Measurements from ENCODE around the gene SHISAL1.
"Not testable (repeated sequence)": the region's sequence is repeated elsewhere in the genome, so short reads cannot be mapped to it uniquely, and the experiment has no call there.

The SHISAL1 gene

GRCh38 chr22:44304911-44305310 is 7.8 kb downstream of the SHISAL1 start:
- no peak overlapping the region for H2AFZ ChIP-seq (ENCODE audit: low read depth, low read length)
- TF ChIP-seq EZH2 (IDR thresholded peaks at IDR 0.05; ENCODE audit: borderline replicate concordance, low read depth, low read length, severe bottlenecking), result no peak
- TF ChIP-seq, protein P1, sequence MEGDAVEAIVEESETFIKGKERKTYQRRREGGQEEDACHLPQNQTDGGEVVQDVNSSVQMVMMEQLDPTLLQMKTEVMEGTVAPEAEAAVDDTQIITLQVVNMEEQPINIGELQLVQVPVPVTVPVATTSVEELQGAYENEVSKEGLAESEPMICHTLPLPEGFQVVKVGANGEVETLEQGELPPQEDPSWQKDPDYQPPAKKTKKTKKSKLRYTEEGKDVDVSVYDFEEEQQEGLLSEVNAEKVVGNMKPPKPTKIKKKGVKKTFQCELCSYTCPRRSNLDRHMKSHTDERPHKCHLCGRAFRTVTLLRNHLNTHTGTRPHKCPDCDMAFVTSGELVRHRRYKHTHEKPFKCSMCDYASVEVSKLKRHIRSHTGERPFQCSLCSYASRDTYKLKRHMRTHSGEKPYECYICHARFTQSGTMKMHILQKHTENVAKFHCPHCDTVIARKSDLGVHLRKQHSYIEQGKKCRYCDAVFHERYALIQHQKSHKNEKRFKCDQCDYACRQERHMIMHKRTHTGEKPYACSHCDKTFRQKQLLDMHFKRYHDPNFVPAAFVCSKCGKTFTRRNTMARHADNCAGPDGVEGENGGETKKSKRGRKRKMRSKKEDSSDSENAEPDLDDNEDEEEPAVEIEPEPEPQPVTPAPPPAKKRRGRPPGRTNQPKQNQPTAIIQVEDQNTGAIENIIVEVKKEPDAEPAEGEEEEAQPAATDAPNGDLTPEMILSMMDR (IDR thresholded peaks at IDR 0.05; ENCODE audit: borderline replicate concordance, extremely low read depth, low read length, poor library complexity, severe bottlenecking), result no peak
- ATAC-seq (ENCODE audit: insufficient read depth, low read depth), result no peak
- H3K4me2 ChIP-seq (ENCODE audit: insufficient read depth, low read length), result no peak overlapping the region
- H3K9ac ChIP-seq (ENCODE audit: low read depth, low read length), result no peak overlapping the region
- H3K36me3 ChIP-seq (ENCODE audit: insufficient read depth, low read length), result no peaks in the 10 kb centered on the region
- DNase-seq, result no peak
- no peak overlapping the region for H3K27ac ChIP-seq (ENCODE audit: low read length)
- no peaks in the 10 kb centered on the region for H3K79me2 ChIP-seq (ENCODE audit: insufficient read depth, low read length)
- H3K4me1 ChIP-seq (ENCODE audit: insufficient read depth, low read length), result no peaks in the 10 kb centered on the region
- no peaks in the 10 kb centered on the region for H3K9me3 ChIP-seq (ENCODE audit: insufficient read depth, low read length, severe bottlenecking)
- H3K27me3 ChIP-seq (ENCODE audit: insufficient read depth, low read length, poor library complexity), result no peaks in the 10 kb centered on the region
- H3K4me3 ChIP-seq (ENCODE audit: low read depth in 1 of 2, low read length in 2 of 2), result no peak overlapping the region
- no peaks in the 10 kb centered on the region for H4K20me1 ChIP-seq (ENCODE audit: insufficient read depth, low read length)

DNA sequence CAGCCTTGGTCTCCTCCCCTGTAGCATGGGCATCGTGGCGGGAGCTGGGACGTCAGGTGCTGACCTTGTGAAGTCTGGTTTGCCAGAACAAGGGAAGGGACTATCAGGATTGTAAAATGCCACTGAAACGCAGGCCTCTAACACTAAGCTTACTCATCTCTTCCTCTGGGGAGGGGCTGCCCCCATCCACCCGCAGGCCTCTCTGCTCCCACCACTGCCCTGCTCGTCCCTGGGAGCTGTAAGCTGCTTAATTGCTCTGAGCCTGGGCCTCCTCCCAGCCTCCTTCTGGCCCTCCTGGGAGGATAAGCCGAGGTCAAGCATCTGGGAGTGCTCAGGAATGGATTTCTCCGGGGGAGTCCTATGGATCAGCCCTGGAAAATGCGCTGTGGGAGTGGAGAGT is 8.4 kb downstream of the SHISAL1 start:
- H3K4me3 ChIP-seq (ENCODE audit: low read depth in 1 of 2, low read length in 2 of 2), result no peak overlapping the region
- H3K4me1 ChIP-seq (ENCODE audit: insufficient read depth, low read length), result no peaks in the 10 kb centered on the region
- no peaks in the 10 kb centered on the region for H3K36me3 ChIP-seq (ENCODE audit: insufficient read depth, low read length)
- no peak overlapping the region for H3K9ac ChIP-seq (ENCODE audit: low read depth, low read length)
- H2AFZ ChIP-seq (ENCODE audit: low read depth, low read length), result no peak overlapping the region
- no peak for ATAC-seq (ENCODE audit: insufficient read depth, low read depth)
- no peak for TF ChIP-seq EZH2 (IDR thresholded peaks at IDR 0.05; ENCODE audit: borderline replicate concordance, low read depth, low read length, severe bottlenecking)
- TF ChIP-seq, protein P1 (IDR thresholded peaks at IDR 0.05; ENCODE audit: borderline replicate concordance, extremely low read depth, low read length, poor library complexity, severe bottlenecking), result no peak
- no peak overlapping the region for H3K4me2 ChIP-seq (ENCODE audit: insufficient read depth, low read length)
- H3K9me3 ChIP-seq (ENCODE audit: insufficient read depth, low read length, severe bottlenecking), result no peaks in the 10 kb centered on the region
- DNase-seq, result no peak
- H3K27ac ChIP-seq (ENCODE audit: low read length), result no peak overlapping the region
- no peaks in the 10 kb centered on the region for H4K20me1 ChIP-seq (ENCODE audit: insufficient read depth, low read length)
- H3K27me3 ChIP-seq (ENCODE audit: insufficient read depth, low read length, poor library complexity), result no peaks in the 10 kb centered on the region
- H3K79me2 ChIP-seq (ENCODE audit: insufficient read depth, low read length), result no peaks in the 10 kb centered on the region

DNA sequence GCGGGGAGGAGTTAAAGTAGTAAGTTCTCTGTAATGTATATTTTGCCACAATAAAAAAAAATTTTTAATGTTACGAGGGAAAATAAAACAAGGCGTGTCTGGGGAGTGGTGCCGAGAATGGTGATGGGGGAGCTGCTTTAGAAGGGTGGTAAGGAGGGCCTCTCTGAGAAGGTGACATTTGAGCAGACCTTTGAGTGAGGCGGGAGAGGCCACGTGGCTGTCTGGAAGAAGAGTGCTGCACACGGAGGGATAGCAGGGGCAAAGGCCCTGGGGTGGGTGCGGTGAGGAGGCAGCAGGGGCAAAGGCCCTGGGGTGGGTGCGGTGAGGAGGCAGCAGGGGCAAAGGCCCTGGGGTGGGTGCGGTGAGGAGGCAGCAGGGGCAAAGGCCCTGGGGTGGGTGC is 10.4 kb downstream of the SHISAL1 start:
- not testable (repeated sequence) for ATAC-seq (ENCODE audit: insufficient read depth, low read depth); H4K20me1 ChIP-seq (ENCODE audit: insufficient read depth, low read length); H3K9ac ChIP-seq (ENCODE audit: low read depth, low read length); H3K4me1 ChIP-seq (ENCODE audit: insufficient read depth, low read length); H3K27me3 ChIP-seq (ENCODE audit: insufficient read depth, low read length, poor library complexity); DNase-seq; H3K9me3 ChIP-seq (ENCODE audit: insufficient read depth, low read length, severe bottlenecking); H3K27ac ChIP-seq (ENCODE audit: low read length); H3K79me2 ChIP-seq (ENCODE audit: insufficient read depth, low read length); H3K4me2 ChIP-seq (ENCODE audit: insufficient read depth, low read length); H3K36me3 ChIP-seq (ENCODE audit: insufficient read depth, low read length); H3K4me3 ChIP-seq (ENCODE audit: low read depth in 1 of 2, low read length in 2 of 2); H2AFZ ChIP-seq (ENCODE audit: low read depth, low read length)

GRCh38 chr22:44301039-44301438 is 11.7 kb downstream of the SHISAL1 start:
- H3K4me3 ChIP-seq (ENCODE audit: low read depth in 1 of 2, low read length in 2 of 2), result no peak overlapping the region
- H4K20me1 ChIP-seq (ENCODE audit: insufficient read depth, low read length), result no peaks in the 10 kb centered on the region; the same call in 1 of the 2 replicates
- no peak for TF ChIP-seq EZH2 (IDR thresholded peaks at IDR 0.05; ENCODE audit: borderline replicate concordance, low read depth, low read length, severe bottlenecking)
- TF ChIP-seq, protein P1 (IDR thresholded peaks at IDR 0.05; ENCODE audit: borderline replicate concordance, extremely low read depth, low read length, poor library complexity, severe bottlenecking), result no peak
- DNase-seq (no peak), ATAC-seq (ENCODE audit: insufficient read depth, low read depth) (no peak)
- H2AFZ ChIP-seq (ENCODE audit: low read depth, low read length), result no peak overlapping the region
- no peaks in the 10 kb centered on the region for H3K4me1 ChIP-seq (ENCODE audit: insufficient read depth, low read length)
- H3K36me3 ChIP-seq (ENCODE audit: insufficient read depth, low read length), result no peaks in the 10 kb centered on the region
- H3K79me2 ChIP-seq (ENCODE audit: insufficient read depth, low read length), result no peaks in the 10 kb centered on the region
- H3K27ac ChIP-seq (ENCODE audit: low read length), result no peak overlapping the region
- no peak overlapping the region for H3K9ac ChIP-seq (ENCODE audit: low read depth, low read length)
- no peaks in the 10 kb centered on the region for H3K9me3 ChIP-seq (ENCODE audit: insufficient read depth, low read length, severe bottlenecking)
- H3K4me2 ChIP-seq (ENCODE audit: insufficient read depth, low read length), result no peak overlapping the region
- no peaks in the 10 kb centered on the region for H3K27me3 ChIP-seq (ENCODE audit: insufficient read depth, low read length, poor library complexity)
